Measurements from ENCODE around the gene CPA1. TPM values are rescaled to one million over a fixed set of nuclear protein-coding genes. Genes with fewer than 3 reads are reported as not detected.

The CPA1 gene
- total RNA-seq, 1 experiment from 2014 or later = 7.9 TPM

GRCh38 chr7:130365088-130365487 lies 15.2 kb upstream of the CPA1 start (continued):
- TF ChIP-seq, protein P1, sequence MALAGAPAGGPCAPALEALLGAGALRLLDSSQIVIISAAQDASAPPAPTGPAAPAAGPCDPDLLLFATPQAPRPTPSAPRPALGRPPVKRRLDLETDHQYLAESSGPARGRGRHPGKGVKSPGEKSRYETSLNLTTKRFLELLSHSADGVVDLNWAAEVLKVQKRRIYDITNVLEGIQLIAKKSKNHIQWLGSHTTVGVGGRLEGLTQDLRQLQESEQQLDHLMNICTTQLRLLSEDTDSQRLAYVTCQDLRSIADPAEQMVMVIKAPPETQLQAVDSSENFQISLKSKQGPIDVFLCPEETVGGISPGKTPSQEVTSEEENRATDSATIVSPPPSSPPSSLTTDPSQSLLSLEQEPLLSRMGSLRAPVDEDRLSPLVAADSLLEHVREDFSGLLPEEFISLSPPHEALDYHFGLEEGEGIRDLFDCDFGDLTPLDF (CRISPR knock-in tag; IDR thresholded peaks at IDR 0.05) = no peak

GRCh38 chr7:130365511-130366441 lies 14.5 kb upstream of the CPA1 start:
- CTCF ChIA-PET = no interaction called here
- ATAC-seq (peak; percentile 65), DNase-seq (ENCODE audit: low spot score) (peak; percentile 40)
- no peaks in the 10 kb centered on the region for H3K36me3 Mint-ChIP-seq
- no peak overlapping the region for H3K4me3 Mint-ChIP-seq
- H3K9me3 Mint-ChIP-seq = peaks cover 6% of the 10 kb centered on the region
- TF ChIP-seq CREM (CRISPR knock-in tag; IDR thresholded peaks at IDR 0.05) (no peak), NR3C1 (CRISPR knock-in tag; conservative IDR thresholded peaks at IDR 0.05; ENCODE audit: low read depth) (no peak), HMGA2 (CRISPR knock-in tag; IDR thresholded peaks at IDR 0.05) (no peak), JUN (CRISPR knock-in tag; IDR thresholded peaks at IDR 0.05) (no peak), RORB (CRISPR knock-in tag; IDR thresholded peaks at IDR 0.05) (no peak), MXD4 (CRISPR knock-in tag; IDR thresholded peaks at IDR 0.05; ENCODE audit: borderline replicate concordance) (no peak), NFE2L1 (CRISPR knock-in tag; IDR thresholded peaks at IDR 0.05) (no peak), EMX1 (CRISPR knock-in tag; IDR thresholded peaks at IDR 0.05) (no peak)
- TF ChIP-seq, protein P2, sequence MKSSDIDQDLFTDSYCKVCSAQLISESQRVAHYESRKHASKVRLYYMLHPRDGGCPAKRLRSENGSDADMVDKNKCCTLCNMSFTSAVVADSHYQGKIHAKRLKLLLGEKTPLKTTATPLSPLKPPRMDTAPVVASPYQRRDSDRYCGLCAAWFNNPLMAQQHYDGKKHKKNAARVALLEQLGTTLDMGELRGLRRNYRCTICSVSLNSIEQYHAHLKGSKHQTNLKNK (CRISPR knock-in tag; IDR thresholded peaks at IDR 0.05) = no peak
- POLR2A ChIA-PET = no interaction called here
- H3K27ac Mint-ChIP-seq = no peak overlapping the region
- no peaks in the 10 kb centered on the region; the same call in 1 of the 2 replicates for H3K27me3 Mint-ChIP-seq (ENCODE audit: low read depth)
- H3K4me1 Mint-ChIP-seq = peaks cover 21% of the 10 kb centered on the region

DNA sequence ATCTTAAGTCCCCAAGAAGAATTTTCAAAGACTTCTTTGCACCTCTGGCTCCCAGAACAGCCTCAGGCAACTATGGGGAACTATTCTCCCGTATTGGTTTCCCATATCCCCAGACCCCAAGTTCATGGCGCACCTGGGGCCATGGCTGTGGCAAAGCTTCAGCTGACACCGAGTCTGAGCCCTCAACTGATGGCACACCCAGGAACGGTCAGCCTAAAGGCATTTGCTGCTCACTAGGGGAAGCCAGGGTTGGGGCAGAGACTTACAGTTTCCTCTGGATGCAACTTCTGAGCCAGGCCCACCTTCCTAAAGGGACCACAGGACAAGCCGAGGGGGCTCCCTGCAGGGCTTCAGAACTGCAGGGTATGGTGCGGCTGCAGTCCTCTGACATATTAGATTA lies 13.7 kb upstream of the CPA1 start:
- Mint-ChIP-seq H3K27ac (no peak overlapping the region), H3K9me3 (no peaks in the 10 kb centered on the region), H3K4me1 (peaks cover 21% of the 10 kb centered on the region), H3K27me3 (ENCODE audit: low read depth) (no peaks in the 10 kb centered on the region; the same call in 1 of the 2 replicates), H3K36me3 (no peaks in the 10 kb centered on the region), H3K4me3 (no peak overlapping the region)
- ATAC-seq (no peak), DNase-seq (ENCODE audit: low spot score) (no peak)
- ChIA-PET POLR2A (no interaction called here), CTCF (no interaction called here)
- TF ChIP-seq, protein P3, sequence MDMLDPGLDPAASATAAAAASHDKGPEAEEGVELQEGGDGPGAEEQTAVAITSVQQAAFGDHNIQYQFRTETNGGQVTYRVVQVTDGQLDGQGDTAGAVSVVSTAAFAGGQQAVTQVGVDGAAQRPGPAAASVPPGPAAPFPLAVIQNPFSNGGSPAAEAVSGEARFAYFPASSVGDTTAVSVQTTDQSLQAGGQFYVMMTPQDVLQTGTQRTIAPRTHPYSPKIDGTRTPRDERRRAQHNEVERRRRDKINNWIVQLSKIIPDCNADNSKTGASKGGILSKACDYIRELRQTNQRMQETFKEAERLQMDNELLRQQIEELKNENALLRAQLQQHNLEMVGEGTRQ (CRISPR knock-in tag; IDR thresholded peaks at IDR 0.05) = no peak
- TF ChIP-seq GABPB1 (CRISPR knock-in tag; IDR thresholded peaks at IDR 0.05) (no peak), FOXJ3 (CRISPR knock-in tag; IDR thresholded peaks at IDR 0.05; ENCODE audit: borderline replicate concordance) (no peak), PRDM15 (CRISPR knock-in tag; IDR thresholded peaks at IDR 0.05) (no peak), GRHL2 (CRISPR knock-in tag; IDR thresholded peaks at IDR 0.05; ENCODE audit: insufficient replicate concordance, severe bottlenecking) (no peak), ZBTB43 (CRISPR knock-in tag; IDR thresholded peaks at IDR 0.05) (no peak), NR2C2 (CRISPR knock-in tag; IDR thresholded peaks at IDR 0.05) (no peak), ZNF219 (CRISPR knock-in tag; IDR thresholded peaks at IDR 0.05; ENCODE audit: borderline replicate concordance) (no peak), ESRRA (CRISPR knock-in tag; IDR thresholded peaks at IDR 0.05; ENCODE audit: borderline replicate concordance) (no peak), ZNF121 (CRISPR knock-in tag; IDR thresholded peaks at IDR 0.05) (no peak), TEAD4 (CRISPR knock-in tag; IDR thresholded peaks at IDR 0.05) (no peak)
- TF ChIP-seq, protein P4, sequence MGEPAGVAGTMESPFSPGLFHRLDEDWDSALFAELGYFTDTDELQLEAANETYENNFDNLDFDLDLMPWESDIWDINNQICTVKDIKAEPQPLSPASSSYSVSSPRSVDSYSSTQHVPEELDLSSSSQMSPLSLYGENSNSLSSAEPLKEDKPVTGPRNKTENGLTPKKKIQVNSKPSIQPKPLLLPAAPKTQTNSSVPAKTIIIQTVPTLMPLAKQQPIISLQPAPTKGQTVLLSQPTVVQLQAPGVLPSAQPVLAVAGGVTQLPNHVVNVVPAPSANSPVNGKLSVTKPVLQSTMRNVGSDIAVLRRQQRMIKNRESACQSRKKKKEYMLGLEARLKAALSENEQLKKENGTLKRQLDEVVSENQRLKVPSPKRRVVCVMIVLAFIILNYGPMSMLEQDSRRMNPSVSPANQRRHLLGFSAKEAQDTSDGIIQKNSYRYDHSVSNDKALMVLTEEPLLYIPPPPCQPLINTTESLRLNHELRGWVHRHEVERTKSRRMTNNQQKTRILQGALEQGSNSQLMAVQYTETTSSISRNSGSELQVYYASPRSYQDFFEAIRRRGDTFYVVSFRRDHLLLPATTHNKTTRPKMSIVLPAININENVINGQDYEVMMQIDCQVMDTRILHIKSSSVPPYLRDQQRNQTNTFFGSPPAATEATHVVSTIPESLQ (CRISPR knock-in tag; IDR thresholded peaks at IDR 0.05) = no peak
- TF ChIP-seq, protein P5, sequence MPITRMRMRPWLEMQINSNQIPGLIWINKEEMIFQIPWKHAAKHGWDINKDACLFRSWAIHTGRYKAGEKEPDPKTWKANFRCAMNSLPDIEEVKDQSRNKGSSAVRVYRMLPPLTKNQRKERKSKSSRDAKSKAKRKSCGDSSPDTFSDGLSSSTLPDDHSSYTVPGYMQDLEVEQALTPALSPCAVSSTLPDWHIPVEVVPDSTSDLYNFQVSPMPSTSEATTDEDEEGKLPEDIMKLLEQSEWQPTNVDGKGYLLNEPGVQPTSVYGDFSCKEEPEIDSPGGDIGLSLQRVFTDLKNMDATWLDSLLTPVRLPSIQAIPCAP (CRISPR knock-in tag; IDR thresholded peaks at IDR 0.05) = no peak

Measured in WTC11 (cell line).